HG02943 (cell line): ENCODE results near the gene FILIP1L.
A peak's percentile ranks its signal among the peaks of the same experiment; 100 is the strongest.
"Not testable (repeated sequence)": the region's sequence is repeated elsewhere in the genome, so short reads cannot be mapped to it uniquely, and the experiment has no call there.

Source experiments
- ATAC-seq: cut with Tn5 transposase; IDR thresholded peaks from one replicate; pipeline ENCODE4 v1.9.1; 2021; ENCODE audit warnings: mild to moderate bottlenecking, low read depth, moderate library complexity; ENCODE audit not compliant: unreplicated experiment

FILIP1L gene

DNA sequence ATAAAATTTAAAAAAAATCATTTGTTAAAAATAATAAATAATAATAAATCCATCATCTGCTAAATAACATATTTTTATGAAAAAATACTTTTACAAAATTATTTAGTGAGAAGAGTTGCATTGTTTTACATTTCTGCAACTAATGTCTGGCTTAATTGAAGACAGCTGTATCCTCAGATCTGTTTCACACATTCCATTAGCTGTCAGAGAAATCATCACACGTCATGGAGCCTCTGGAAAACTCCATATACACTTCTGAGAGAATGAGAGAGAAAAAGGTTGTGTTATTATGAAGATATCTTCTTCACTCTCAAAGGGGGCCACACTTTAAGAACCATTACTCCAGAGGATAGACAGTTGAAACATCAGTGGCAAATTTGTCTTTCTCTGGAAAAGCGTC is 255.8 kb downstream of the FILIP1L start:
- no peak for ATAC-seq

DNA sequence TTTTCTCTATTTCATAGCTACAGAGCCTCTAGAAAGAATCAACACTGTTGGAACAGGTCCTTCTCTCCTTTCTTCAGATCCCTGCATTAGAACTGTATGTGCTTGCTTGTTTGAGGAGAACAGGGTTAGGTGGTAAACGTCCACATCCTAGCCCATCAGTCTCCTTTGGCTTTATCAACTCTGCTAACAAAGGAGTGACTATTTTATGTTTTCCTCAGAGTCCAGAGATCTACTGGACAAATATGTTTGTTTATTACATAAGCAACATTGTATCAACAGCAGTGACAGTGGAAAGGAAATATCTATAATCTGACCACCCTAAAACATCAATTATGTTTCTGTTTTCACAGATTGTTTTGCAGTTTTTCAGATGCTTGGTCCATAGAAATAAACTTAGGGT is 257.0 kb downstream of the FILIP1L start:
- ATAC-seq: no peak

DNA sequence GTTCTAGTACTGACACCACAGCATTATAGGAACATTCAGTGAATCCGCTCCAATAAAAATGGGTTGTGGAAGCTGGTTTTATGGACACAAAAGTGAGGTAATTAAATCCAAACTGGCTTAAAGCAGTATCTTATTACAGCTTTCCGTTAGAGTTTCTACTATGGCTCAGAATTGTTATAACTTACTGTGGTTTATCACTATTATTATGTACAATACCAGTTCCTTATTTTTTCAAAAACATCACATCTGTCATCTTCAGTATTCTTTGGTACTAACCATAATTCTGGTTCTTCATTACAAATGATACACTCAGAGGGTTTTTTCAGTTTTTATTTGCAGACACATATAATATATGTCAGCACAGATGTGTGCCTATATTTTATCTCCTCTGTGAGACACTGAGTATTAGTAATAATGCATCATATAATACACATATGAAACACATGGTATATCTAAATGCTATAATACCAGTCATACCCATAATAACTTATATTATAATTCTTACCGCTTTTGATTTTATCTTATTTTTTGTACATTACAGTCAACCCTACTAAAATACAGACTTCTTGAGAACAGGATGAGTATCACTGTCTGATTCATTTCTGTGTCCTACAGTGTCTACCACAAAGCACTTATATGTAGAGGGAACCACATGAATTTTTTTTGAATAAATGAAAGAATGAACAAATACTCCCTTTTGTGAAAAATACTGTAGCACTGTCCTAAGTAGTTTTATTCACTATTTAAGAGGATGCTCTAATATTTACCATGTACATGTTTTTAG is 257.7 kb downstream of the FILIP1L start:
- no peak for ATAC-seq

DNA sequence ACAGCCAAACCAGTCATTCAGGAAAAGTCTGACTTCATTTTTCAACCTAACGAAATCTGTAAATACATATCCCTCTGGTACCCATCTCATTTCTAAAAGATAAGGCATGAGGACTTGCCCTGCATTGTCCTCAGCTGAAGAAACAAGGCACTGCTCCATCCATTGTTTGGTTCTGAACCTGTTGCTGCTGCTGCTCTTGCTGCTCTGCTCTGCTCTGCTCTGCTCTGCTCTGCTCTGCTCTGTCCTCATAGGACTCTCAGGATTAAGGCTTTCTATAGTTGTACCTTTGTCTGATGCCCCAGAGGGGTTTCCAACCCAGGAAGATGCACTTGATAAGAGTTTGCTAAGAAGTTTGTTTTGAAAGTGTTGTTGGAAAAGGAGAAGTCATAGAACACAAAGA is 258.4 kb downstream of the FILIP1L start:
- no peak for ATAC-seq

DNA sequence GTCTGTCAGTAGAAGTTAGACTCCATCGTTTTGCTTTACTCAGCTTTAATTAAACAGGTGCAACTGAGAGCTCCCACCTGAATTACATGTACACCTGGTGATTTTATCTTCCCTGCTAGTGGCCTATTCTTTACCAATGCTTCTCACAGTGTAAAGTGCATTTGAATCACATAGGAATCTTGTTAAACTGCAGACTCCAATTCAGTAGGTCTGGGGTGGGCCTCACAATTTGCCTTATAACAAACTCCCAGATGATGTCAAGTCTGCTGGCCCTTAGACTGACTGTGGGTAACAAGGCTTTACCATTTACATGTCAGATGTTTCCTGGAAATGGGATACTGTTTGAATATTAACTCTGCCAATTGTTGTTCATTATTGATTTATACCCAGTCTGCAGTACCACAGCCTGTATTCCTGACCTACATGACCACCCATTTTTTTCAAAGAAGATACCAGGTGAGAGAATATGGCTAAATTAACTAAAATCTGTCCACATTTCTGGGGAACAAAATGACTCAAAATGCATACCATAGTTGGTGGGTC is 259.5 kb downstream of the FILIP1L start:
- no peak for ATAC-seq

DNA sequence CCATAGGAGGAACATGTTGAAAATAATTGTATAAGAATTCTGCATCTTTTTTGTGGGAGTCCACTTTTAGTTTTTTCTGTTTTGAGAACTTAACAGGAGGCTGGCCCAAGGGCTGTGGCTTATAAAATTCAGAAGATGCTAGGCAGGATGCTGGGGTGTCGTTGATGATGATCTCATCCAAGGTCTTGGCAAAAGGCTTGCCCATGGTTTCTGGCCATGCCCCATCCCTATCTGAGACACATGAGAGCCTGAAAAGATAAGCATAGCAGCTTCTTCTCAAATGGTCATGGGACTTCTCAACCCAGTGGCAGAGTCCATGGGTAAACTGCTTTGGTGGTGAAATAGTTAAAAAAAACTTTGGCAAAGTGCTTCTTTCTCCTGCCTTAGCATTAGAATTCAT is 261.4 kb downstream of the FILIP1L start:
- no peak for ATAC-seq

DNA sequence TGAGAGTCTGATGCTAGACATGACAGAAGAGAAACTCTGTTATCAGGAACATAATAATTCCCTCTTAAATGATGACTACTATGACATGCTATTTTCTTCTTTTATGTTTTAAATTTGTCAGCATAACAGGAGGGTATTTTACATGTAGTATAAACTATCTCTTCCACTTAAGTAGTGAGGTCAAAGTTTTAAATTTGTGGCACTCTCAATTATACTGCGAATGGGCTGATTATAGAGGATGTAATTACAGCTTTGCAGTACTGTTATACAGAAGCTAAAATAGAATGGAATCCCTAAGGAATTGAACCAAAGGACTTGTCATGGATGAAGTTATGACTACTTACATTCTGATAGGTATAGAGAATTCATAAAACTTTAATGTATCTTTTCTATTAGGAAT is 262.3 kb downstream of the FILIP1L start:
- ATAC-seq: no peak

DNA sequence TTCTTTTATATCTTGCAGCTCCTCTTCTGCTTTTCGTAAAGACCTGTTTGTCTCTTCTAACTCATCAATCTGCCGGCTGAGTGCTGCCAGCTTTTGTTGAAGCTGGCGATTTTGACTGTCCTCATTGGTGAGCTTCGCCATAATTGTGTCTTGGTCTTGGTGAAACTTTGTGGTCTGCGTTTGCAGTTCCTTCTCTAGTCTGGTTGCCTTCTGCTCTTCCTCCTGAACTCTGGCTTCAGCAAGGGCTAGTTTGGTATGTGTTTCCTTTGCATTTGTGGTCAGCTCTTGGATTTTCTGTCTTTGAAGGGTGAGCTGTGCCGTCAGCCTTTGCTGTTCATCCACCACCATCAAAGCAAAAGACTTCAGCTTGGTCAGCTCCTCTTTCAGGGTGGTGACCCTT is 263.7 kb downstream of the FILIP1L start:
- ATAC-seq: no peak

DNA sequence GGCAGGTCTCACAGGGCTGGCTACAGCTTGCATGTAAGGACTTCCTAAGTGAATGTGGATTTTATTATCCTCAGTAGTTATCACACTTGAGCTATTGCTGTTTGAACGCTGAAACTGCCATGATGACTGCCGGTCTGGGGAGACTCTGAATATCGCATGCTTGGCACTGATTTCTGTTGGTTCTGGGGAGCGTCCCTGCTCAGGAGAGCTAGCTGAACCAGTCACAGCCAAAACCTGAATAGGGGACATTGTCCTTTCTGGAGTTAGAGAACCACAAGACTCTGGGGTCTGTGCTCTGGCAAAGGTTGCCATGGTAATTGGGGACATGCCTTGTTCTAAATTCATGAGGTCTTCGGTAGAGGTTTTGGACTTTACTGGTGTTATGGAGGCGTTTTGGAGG is 265.9 kb downstream of the FILIP1L start:
- no peak for ATAC-seq

DNA sequence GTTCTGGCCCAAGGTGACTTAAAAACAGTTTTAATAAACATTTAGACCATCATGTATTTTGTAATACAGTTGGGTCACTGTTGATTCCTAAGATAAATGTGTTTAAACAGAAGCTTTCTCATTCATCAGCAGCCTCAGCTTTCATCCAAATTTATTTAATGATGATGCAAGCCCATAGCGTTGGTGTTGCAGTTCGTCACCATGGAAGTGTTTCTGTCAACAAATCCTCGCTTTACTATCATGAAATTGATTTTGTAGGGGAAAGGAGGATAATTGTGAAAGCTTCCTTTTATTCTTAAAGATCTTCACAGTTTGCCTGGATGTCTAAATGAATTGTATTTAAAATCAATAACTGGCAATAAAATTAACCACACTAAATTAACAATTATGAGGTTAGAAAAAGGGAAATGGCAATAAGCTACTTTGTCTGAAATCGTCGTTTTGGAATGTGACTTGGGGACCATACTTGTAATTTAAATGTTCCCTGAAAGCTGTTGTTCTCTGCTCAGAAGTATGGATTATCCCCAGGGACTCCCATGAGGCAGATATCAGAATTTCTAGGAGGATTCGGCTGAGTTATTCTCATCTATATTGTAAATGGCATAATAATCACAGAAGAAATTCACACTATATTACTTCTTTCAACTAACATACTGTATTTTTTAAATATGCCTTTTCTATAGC is 267.7 kb downstream of the FILIP1L start:
- ATAC-seq: no peak

DNA sequence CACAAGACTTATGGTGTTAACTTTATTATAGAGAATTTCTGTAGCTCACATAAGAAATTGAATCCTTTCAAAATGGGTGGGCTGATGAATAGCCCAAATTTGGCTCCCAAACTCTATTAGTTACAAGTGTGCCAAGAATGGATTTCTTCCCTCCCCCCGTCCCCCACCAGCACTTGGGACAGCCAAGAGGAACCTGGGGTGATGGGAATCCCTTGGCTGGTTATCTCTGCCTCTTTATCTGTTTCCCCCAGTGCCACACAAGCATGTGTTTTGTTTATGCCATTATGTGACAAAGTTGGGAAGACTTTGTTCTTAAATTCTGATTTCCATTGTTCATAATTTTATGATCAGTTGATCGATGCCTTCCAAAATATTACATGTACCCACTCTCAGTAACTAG is 268.3 kb downstream of the FILIP1L start:
- no peak for ATAC-seq

DNA sequence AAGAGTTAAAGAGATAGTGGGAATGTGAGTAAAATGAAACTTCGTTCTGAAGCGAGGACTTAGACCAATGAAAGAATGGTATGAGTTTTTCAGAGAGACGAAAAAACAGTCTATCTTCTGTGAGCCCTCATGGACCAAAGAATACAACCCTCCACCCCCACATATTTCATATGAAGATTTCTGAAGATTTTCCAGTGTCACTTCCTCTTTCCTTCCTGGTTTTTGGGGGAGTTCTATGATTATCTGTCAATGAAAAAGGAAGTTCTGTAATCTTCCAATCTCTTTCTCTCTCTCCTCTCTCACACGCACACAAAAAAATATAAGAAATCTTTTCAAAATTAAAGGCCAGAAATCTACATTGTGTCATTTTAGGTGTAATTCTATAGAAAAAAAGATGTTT is 269.0 kb downstream of the FILIP1L start:
- no peak for ATAC-seq

DNA sequence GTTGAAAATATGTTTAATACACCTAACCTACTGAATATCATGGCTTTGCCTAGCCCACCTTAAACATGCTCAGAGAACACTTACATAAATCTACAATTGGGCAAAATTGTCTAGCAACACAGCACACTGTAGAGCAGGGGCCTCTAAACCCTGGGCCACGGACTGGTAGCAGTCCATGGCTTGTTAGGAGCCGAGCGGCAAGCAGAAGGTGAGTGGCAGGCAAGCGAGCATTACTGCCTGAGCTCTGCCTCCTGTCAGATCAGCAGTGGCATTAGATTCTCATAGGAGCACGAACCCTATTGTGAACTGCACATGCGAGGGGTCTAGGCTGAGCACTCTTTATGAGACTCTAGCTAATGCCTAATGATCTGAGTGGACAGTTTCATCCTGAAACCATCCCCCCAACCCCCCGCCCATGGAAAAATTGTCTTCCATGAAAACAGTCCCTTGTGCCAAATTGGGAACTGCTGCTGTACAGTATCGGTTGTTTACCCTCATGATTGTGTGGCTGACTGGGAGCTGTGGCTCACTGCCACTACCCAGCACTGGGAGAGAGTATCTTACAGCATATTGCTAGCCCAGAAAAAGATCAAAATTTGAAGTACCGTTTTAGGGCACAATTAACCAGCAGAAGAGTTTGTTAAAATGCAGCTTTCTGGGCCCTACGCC is 270.6 kb downstream of the FILIP1L start:
- no peak for ATAC-seq

DNA sequence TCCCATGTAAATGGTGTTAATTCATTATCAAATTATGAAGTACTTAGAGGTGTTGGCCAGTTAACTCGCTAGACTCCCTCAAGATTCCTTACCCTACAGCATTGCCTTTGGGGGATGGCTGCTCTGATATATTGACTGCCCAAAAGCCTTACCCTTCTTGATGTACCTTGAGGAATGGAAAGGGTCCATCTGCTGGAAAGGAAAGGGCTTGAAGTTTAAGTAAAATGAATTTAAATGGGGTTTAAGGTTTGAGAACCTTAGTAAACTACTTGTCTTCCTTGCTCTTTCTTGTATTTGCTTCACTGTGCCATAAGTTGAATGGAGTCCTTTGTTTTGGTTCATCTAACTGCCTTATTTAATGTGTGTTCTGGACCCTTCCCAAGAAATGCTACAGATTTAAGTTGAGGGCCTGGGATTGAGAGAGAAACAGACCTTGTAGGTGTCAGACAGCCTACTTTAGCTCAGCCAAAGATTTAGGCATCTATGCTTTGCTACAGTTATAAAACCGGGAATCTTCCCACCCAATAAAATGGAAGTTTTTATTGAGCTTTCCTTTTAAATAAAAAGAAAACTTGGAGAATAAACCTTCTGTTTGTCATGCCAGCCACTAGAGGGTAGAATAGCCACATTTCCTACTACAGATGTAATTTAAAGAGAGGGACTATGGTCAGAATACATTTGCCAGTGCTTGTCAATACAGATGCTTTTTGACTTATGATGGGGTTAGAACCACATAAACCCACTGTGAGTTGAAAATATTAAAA is 271.3 kb downstream of the FILIP1L start:
- peak; percentile 62 for ATAC-seq

DNA sequence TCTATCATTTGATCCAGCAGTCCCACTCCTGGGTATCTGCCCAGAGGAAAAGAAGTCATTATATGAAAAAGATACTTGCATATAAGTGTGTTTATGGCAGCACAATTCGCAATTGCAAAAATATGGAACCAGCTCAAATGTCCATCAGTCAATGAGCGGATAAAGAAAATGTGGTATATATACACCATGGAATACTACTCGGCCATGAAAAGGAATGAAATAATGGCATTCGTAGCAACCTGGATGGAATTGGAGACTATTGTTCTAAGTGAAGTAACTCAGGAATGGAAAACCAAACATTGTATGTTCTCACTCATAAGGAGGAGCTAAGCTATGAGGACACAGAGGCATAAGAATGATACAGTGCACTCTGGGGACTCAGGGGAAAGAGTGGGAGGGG is 272.4 kb downstream of the FILIP1L start:
- not testable (repeated sequence) for ATAC-seq

DNA sequence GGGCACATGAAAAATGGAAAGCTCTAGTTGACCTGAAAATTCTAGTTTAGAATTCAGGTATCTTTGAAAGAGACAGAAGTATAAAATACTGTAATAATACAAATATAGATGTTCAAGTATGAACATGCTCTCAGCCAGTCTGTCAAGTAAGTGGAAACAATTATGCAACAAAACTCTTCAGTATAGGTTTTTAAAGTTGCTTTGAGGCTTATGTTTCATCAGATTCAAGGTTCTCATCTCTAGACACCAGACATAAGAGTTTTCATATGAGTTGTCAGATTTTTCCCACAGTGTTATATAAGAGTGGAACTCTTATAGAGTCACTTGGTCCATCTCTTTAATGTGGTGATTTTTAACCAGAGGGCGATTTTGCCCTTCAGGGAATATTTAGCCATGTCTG is 274.7 kb downstream of the FILIP1L start:
- no peak for ATAC-seq

DNA sequence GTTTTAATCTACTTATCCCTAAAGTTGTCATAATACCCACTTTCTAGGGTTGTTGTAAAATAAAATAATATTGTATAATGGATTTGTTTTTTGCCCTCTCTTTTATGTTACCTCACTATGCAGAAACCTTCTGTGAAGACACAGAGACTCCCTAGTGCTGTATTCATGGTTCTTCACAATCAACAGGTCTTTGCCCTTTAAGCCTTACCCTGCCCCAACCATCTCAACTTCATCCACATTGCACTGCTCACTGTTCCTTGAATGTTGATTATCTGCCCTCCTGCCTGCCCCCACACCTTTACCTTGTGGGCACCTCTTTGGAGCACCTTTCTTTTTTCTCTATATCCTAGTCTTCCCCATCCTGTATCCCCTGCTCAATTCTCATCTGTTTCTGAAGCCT is 275.5 kb downstream of the FILIP1L start:
- ATAC-seq: no peak

DNA sequence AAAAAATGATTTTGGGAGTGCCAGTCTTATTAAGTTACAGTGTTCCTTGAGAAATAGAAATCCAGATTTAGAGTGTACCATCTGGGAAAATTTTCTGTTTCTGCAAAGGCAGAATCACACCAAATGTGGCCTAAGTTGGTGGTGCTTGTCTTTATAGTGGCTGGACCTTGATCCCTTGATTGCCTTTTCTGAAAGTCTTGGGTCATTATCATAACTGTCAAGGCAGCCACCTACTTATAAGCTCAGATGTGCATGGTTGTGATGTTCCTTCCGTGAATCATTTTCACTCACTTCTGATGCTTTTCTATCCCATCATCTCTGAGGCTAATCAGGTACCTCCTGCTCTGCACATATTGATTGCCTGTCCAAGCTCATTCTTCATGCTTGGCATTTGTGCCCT is 276.6 kb downstream of the FILIP1L start:
- ATAC-seq: no peak

DNA sequence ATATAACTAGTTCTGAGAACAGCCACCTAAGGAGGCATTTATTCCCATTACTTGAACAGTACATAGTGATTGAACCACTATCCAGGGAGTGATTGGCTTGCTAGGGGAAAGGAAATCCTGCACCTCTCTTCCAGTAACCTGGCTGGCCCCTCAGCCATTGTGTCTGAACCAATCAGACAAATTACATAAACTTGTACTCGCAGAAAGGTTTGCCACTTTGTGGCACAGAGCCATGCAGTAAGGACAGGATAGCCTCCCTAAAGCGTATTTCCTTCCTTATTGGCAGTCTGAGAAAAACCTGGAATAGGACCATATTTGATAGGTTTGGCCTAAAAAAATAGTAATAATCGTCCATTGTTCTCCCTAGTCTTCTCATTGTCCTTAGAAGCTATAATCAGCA is 277.6 kb downstream of the FILIP1L start:
- no peak for ATAC-seq

DNA sequence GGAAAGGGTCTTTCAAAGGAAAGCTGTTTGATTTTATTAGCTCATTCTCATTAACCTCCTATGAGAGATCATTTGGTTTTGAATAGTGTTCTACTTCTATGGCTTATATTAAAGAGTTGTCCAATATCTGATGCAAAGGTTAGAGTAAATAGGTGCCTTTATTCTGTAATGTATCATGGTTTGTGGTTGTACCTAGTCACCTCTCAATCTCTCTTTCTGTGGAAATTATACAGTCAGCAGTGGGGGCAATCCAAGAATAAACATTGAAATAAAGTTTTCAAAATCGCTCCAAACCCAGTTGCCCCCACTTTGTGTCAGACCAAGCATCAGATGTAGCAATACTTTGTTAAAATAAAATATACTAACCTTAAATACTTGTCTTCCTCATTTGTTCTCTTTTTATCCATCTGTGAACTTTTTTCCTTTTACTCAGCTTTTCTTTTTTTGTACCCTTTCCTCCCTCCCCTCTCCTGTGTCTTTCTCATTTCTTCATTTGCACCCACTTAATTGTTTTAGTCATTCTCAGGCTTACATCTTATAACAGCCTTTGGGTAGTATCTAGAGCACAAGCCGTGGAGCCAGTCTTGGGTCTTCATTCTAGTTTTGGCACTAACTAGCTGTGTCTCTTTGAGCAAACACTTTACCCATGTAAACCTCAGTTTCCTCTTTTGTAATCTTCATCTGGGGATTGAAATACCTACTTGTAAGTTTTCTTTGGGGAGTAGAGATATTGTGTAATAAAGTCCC is 279.9 kb downstream of the FILIP1L start:
- ATAC-seq: no peak
